ENCODE data around the gene NECTIN4. TPM values are rescaled to one million over a fixed set of nuclear protein-coding genes. Genes with fewer than 3 reads are reported as not detected.

NECTIN4 gene
- total RNA-seq (2022; extraction: Qiagen RNA extraction) = 1.00 to 2.2 TPM (median 2.0 TPM) in 5 replicates

DNA sequence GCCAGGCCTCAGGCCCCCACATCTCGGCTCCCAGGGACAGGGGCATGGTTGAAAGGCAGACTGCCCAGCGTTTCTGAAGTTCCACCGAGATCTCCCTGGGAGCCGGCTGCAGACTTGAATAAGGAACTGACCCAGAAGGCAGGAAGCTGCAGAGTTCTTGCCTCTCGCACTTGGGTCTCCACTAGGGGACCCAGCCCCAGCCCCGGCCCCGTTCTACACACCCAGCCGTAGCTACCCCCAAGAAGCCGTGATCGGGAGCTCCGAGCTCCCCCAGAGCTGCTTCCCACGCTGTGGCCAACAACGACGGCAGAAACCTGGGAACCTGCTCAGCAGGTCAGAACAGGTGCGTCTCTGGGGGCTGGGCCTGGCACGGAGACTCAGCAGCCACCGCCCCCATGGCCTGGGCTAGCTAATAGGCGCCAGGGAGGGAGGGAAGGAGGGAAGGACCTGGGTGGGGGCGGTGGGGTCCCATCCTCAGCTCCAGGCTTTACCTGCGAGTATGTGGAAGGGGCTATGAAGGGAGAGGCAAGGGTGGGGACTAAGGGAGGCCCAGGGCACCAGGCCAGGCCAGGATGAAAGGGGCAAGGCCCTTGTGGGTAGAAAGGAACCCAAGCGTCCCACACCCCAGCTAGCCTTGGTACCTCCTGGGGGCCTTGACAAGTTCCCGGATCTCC lies at the start of gene NECTIN4:
NECTIN4 (minus strand) TSS at position 308 of the 674 bp plus-strand sequence; CDS start at position 46, 262 bp downstream.

GRCh38 chr1:161132410-161133219 lies 43.3 kb upstream of the NECTIN4 start, which contains the start of gene DEDD:
DEDD (minus strand) TSS chr1:161132667; CDS start chr1:161124462, 8,205 bp downstream.

DNA sequence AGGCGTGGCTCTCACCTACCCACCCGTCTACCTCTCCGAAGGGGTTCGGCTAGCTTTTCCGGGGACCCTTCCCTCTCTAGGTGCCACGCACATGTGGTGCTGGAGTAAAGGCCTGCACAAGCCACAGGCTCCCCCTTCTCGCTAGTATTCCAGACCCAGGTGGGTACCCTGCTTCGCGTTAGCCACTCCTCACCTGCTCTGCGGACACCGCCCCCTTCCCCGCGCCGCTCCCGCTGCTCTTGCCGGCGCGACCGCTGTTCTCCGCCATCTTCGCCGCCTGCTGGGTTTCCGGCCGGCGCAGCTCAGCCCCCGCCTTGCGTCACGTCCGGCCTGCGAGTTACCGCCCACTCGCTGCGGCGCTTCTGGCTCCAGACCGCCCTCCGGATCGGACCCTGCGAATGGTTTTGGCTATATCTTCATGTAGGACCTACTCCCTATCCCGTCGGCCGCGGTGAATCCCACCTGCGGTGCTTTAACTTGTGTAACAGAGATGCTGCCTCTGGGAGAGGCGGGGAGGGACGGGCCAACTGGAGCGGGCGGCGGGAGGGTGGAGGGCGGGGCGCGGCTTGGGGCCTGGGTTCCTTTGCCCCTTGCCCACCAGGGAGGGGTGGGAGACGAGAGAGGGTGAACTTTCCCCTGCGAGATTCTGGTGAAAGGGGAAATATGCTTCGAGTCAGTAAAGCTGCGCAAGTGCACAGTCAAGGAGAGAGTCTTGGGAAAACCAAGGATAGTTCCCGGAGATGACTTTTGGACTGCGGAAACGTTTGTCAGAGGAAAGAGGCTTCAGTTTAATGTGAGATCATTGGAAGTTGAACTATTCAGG lies 28.6 kb upstream of the NECTIN4 start, which contains the start of the genes NIT1 and PFDN2:
NIT1 (plus strand) TSS at position 347 of the 823 bp plus-strand sequence; CDS start at position 419, 72 bp downstream.
PFDN2 (minus strand) TSS at position 279 of the 823 bp plus-strand sequence; CDS start at position 268, 11 bp downstream.

GRCh38 chr1:161098210-161099068 lies 9.1 kb upstream of the NECTIN4 start, which contains the start of gene KLHDC9:
KLHDC9 (plus strand) TSS chr1:161098361; CDS start chr1:161098536, 175 bp downstream.

DNA sequence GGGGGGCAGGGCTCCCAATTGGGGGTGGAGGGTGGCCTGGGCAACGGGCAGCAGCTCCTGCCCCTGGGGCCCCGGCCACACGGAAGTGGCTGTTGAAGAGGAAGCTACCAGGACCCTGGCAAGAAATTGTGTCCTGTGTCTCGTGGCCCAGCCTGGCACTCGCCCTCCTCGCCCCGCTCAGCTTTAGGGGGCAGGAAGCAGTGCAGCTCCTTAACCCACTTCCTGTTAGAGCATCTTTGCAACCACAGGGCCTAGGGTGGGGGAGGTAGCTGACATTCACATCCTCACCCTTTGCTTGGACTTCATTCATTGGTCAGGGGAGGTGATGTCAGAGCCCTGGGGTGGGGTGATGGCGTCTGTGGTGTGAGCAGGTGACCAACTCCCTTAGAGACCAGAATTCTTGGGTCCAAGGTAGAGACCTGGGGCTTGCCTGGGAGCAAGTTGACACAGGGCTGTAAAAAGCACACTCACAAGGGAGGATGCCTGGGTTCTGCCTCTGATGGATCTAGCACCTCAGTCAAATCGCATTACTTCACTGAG lies 19.6 kb downstream of the NECTIN4 start, which contains the start of gene ARHGAP30:
ARHGAP30 (minus strand) TSS at position 161 of the 540 bp plus-strand sequence. CDS start 267 bp downstream, outside the sequence.

DNA sequence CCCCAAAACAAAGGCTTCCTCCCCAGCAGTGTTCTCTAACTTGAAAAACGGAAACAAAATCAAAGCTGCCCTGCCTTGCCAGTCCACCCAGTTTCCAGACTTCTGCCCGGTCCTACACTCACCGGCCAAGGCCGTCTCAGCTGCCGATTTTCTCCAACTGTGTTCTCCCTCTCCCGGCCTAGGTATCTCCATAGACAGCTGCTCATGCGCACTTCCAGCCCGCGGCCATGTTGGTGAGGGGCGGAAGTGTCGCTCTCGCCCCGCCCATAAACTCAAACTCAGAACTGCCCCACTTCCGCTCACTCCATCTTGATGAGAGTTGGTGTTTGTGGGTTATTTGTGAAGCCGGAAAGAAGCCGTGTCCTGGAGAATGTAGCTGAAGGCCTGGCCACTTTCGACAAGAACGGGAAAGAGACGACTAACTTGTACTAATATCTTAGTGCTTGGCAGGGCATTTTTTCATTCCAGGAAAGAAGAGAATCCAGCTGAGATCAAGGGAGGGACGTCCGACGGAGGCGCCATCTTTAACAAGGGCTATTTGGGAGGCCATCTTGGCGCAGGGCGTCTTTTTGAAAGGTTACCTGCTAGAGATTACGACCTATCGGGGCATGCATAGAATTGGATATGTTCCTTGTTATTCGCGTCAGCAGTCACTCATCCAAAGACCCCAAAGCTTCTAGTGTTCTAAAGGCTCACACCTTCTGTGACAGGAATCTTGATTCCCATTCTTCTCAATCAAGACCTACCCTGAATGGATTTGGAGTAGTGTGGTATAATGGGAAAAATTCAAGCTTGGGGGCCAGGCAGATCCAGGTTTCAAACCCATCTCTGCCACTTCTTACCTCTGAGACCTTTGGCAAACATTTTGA lies 43.4 kb downstream of the NECTIN4 start, which contains the start of gene USF1:
USF1 (minus strand) TSS at position 242 of the 869 bp plus-strand sequence. CDS start 2,702 bp downstream, outside the sequence.

GRCh38 chr1:161038523-161039153 lies 50.7 kb downstream of the NECTIN4 start, which contains the start of gene TSTD1:
TSTD1 (minus strand) TSS chr1:161038964; CDS start chr1:161038889, 75 bp downstream.

Other genes starting within 250 kb of the NECTIN4 start
- not detected in 5 replicates for gene CD244, start 226.7 kb downstream of the NECTIN4 start, total RNA-seq (2022; extraction: Qiagen RNA extraction)
- gene ITLN1, start 204.4 kb downstream of the NECTIN4 start, total RNA-seq (2022; extraction: Qiagen RNA extraction) = not detected in 5 replicates
- gene ITLN2, start 134.7 kb downstream of the NECTIN4 start, total RNA-seq (2022; extraction: Qiagen RNA extraction) = 0.78 to 1.2 TPM (median 0.96 TPM) in 5 replicates
- 47.1 to 81.0 TPM (median 59.6 TPM) in 5 replicates for gene F11R, start 68.4 kb downstream of the NECTIN4 start, total RNA-seq (2022; extraction: Qiagen RNA extraction)
- gene TSTD1, start 50.6 kb downstream of the NECTIN4 start, total RNA-seq (2022; extraction: Qiagen RNA extraction) = 0.36 to 0.44 TPM (median 0.39 TPM) in 4 of 5 replicates, not detected in the other
- gene USF1, start 43.6 kb downstream of the NECTIN4 start, total RNA-seq (2022; extraction: Qiagen RNA extraction) = 44.3 to 53.3 TPM (median 48.2 TPM) in 5 replicates
- gene ARHGAP30, start 19.7 kb downstream of the NECTIN4 start, total RNA-seq (2022; extraction: Qiagen RNA extraction) = 0.05 to 0.15 TPM (median 0.12 TPM) in 5 replicates
- gene KLHDC9, start 8.8 kb upstream of the NECTIN4 start, total RNA-seq (2022; extraction: Qiagen RNA extraction) = 1.5 to 2.6 TPM (median 1.9 TPM) in 5 replicates
- 97.4 to 109 TPM (median 107 TPM) in 5 replicates for gene PFDN2, start 28.5 kb upstream of the NECTIN4 start, total RNA-seq (2022; extraction: Qiagen RNA extraction)
- gene NIT1, start 28.5 kb upstream of the NECTIN4 start, total RNA-seq (2022; extraction: Qiagen RNA extraction) = 29.9 to 32.4 TPM (median 30.9 TPM) in 5 replicates
- 30.0 to 33.7 TPM (median 30.7 TPM) in 5 replicates for gene DEDD, start 43.1 kb upstream of the NECTIN4 start, total RNA-seq (2022; extraction: Qiagen RNA extraction)
- 85.4 to 123 TPM (median 86.5 TPM) in 5 replicates for gene UFC1, start 64.4 kb upstream of the NECTIN4 start, total RNA-seq (2022; extraction: Qiagen RNA extraction)
- gene USP21, start 69.9 kb upstream of the NECTIN4 start, total RNA-seq (2022; extraction: Qiagen RNA extraction) = 19.7 to 23.1 TPM (median 21.3 TPM) in 5 replicates
- gene PPOX, start 76.9 kb upstream of the NECTIN4 start, total RNA-seq (2022; extraction: Qiagen RNA extraction) = 12.7 to 17.2 TPM (median 16.4 TPM) in 5 replicates
- gene B4GALT3, start 87.9 kb upstream of the NECTIN4 start, total RNA-seq (2022; extraction: Qiagen RNA extraction) = 22.6 to 25.6 TPM (median 24.1 TPM) in 5 replicates
- 0.02 to 0.18 TPM in 2 of 5 replicates, not detected in the others for gene ADAMTS4, start 109.5 kb upstream of the NECTIN4 start, total RNA-seq (2022; extraction: Qiagen RNA extraction)
- gene NDUFS2, start 112.8 kb upstream of the NECTIN4 start, total RNA-seq (2022; extraction: Qiagen RNA extraction) = 77.6 to 110 TPM (median 81.3 TPM) in 5 replicates
- gene FCER1G, start 125.7 kb upstream of the NECTIN4 start, total RNA-seq (2022; extraction: Qiagen RNA extraction) = 0.22 to 0.43 TPM (median 0.28 TPM) in 3 of 5 replicates, not detected in the others
- 1.2 to 2.3 TPM in 2 of 5 replicates, not detected in the others for gene APOA2, start 134.1 kb upstream of the NECTIN4 start, total RNA-seq (2022; extraction: Qiagen RNA extraction)
- gene TOMM40L, start 136.5 kb upstream of the NECTIN4 start, total RNA-seq (2022; extraction: Qiagen RNA extraction) = 10.6 to 13.0 TPM (median 11.1 TPM) in 5 replicates
- gene NR1I3, start 148.6 kb upstream of the NECTIN4 start, total RNA-seq (2022; extraction: Qiagen RNA extraction) = not detected in 5 replicates
- gene PCP4L1, start 169.2 kb upstream of the NECTIN4 start, total RNA-seq (2022; extraction: Qiagen RNA extraction) = 0.09 to 0.17 TPM (median 0.12 TPM) in 4 of 5 replicates, not detected in the other
- gene MPZ, start 220.4 kb upstream of the NECTIN4 start, total RNA-seq (2022; extraction: Qiagen RNA extraction) = 0.13 to 0.27 TPM (median 0.21 TPM) in 4 of 5 replicates, not detected in the other
- gene SDHC, start 224.8 kb upstream of the NECTIN4 start, total RNA-seq (2022; extraction: Qiagen RNA extraction) = 244 to 267 TPM (median 250 TPM) in 5 replicates